CD4-positive, alpha-beta memory T cell (primary cell): ENCODE measurements around the gene CRLF2. TPM values are rescaled to one million over a fixed set of nuclear protein-coding genes. Genes with fewer than 3 reads are reported as not detected.

Source experiments
- CTCF ChIA-PET: fragments of 350-600 bp; sonication (Branson Sonifier 250); formaldehyde crosslinking; loops from one replicate; lab custom pipeline; 2021; ENCODE audit warnings: inconsistent platforms; ENCODE audit not compliant: partially characterized antibody; lab: Charles Lee
- POLR2A ChIA-PET: fragments of 350-600 bp; sonication (Branson Sonifier 250); formaldehyde crosslinking; loops from one replicate; lab custom pipeline; 2021; ENCODE audit not compliant: partially characterized antibody; lab: Charles Lee
- DNase-seq, 5 donors: peaks; one replicate each; pipeline versions ENCODE4 v3.0.0 to v3.0.0-alpha.2; 2020 to 2022; ENCODE audit warnings: mixed read lengths in 1 of 5
- H3K27ac ChIP-seq: one replicate; pipeline ENCODE4 v1.7.0; 2013; ENCODE audit warnings: low read depth, low read length
- H3K27me3 ChIP-seq: 2 replicates; pipeline ENCODE4 v1.7.0; 2013; ENCODE audit warnings: mild to moderate bottlenecking, low read length, moderate library complexity; ENCODE audit not compliant: insufficient read depth
- H3K36me3 ChIP-seq: 2 replicates; pipeline ENCODE4 v1.7.0; 2013; ENCODE audit warnings: mild to moderate bottlenecking, low read length, moderate library complexity; ENCODE audit not compliant: insufficient read depth
- H3K4me1 ChIP-seq: 2 replicates; pipeline ENCODE4 v1.7.0; 2013; ENCODE audit warnings: mild to moderate bottlenecking, low read length, moderate library complexity; ENCODE audit not compliant: insufficient read depth
- H3K4me3 ChIP-seq, 2 donors: one replicate each; pipeline ENCODE4 v1.7.0; 2013; ENCODE audit warnings: low read length in 2 of 2, mild to moderate bottlenecking in 1 of 2
- H3K9me3 ChIP-seq, 2 donors: one replicate each; pipeline ENCODE4 v1.7.0; 2013; ENCODE audit warnings: low read length in 2 of 2, control low read depth in 1 of 2; ENCODE audit not compliant: control insufficient read depth in 1 of 2
- H3K27ac Mint-ChIP-seq, 7 donors: one replicate each; pipeline ENCODE4 v1.8.0; 2020 to 2021; ENCODE audit warnings: mixed read lengths in 7 of 7, mild to moderate bottlenecking in 6 of 7, inconsistent platforms in 3 of 7, moderate library complexity in 3 of 7
- H3K27me3 Mint-ChIP-seq, 2 donors: one replicate each; pipeline ENCODE4 v1.8.0; 2020 to 2021; ENCODE audit warnings: mixed read lengths in 2 of 2
- H3K36me3 Mint-ChIP-seq, 2 donors: one replicate each; pipeline ENCODE4 v1.8.0; 2020 to 2021; ENCODE audit warnings: mixed read lengths in 2 of 2, inconsistent platforms in 1 of 2, mild to moderate bottlenecking in 1 of 2
- H3K4me1 Mint-ChIP-seq, 4 donors: one replicate each; pipeline ENCODE4 v1.8.0; 2020 to 2021; ENCODE audit warnings: mixed read lengths in 4 of 4, mild to moderate bottlenecking in 1 of 4
- H3K4me3 Mint-ChIP-seq, 8 donors: one replicate each; pipeline ENCODE4 v1.8.0; 2020 to 2021; ENCODE audit warnings: mixed read lengths in 8 of 8, mild to moderate bottlenecking in 7 of 8, moderate library complexity in 6 of 8, inconsistent platforms in 3 of 8
- H3K9me3 Mint-ChIP-seq, 8 donors: one replicate each; pipeline ENCODE4 v1.8.0; 2020 to 2021; ENCODE audit warnings: mixed read lengths in 8 of 8, mild to moderate bottlenecking in 5 of 8, inconsistent platforms in 3 of 8, moderate library complexity in 1 of 8
- intact Hi-C: fragments of 100-400 bp; cut with micrococcal nuclease; formaldehyde crosslinking; loops from one replicate; pipeline ENCODE4 v1.15.1; 2023
- polyA plus RNA-seq, 2 donors: library from polyadenylated mRNA; unstranded; fragments of 300-500 nt; fragmentation: Illumina TruSeq; gene quantifications; one replicate each; pipeline ENCODE4 v1.2.3, GENCODE V29; 2021
- total RNA-seq, 2 experiments: library from RNA; stranded (reverse); gene quantifications; one replicate each; pipeline ENCODE4 v1.2.3, GENCODE V29; 2021

CRLF2 gene
- total and polyA plus RNA-seq, 4 experiments from 2014 or later: 0.19 to 0.38 TPM; not detected in 2

DNA sequence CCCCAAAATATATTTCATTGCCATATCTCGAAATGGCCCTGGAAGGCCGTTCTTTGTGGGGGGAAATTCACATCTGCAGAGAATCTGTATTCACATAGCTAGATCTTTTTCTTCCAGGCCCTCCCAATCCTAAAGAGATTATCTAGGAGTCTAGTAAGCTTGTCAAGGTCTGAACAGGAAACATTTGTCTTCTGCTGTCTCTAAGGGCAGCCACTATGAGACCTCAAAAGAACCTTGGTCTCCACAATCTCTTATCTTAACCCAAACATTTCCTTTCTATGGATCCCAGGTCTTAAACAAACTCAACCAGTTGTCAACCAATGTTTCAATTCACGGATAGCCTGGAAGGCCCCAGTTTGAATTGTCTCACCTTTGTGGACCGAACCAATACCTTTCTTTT, 45.0 kb downstream of the CRLF2 start:
- peak overlapping the region in 2 of 7 donors; percentile 12 to 43 for H3K27ac Mint-ChIP-seq
- POLR2A ChIA-PET: no interaction called here
- H3K36me3 Mint-ChIP-seq: no peaks in the 10 kb centered on the region
- no peaks in the 10 kb centered on the region for H3K9me3 Mint-ChIP-seq
- Histone ChIP-seq H3K4me3 (no peak overlapping the region), H3K27ac (no peak overlapping the region), H3K9me3 (no peaks in the 10 kb centered on the region), H3K27me3 (no peaks in the 10 kb centered on the region), H3K4me1 (no peaks in the 10 kb centered on the region), H3K36me3 (no peaks in the 10 kb centered on the region)
- H3K4me3 Mint-ChIP-seq: no peak overlapping the region
- intact Hi-C loops: no loop called here
- H3K27me3 Mint-ChIP-seq: peaks cover 5 to 6% of the 10 kb centered on the region in 2 donors
- CTCF ChIA-PET: no interaction called here
- peaks cover 11 to 16% (median 12%) of the 10 kb centered on the region in 4 donors for H3K4me1 Mint-ChIP-seq
- peak in 1 of 5 donors; percentile 38 for DNase-seq

DNA sequence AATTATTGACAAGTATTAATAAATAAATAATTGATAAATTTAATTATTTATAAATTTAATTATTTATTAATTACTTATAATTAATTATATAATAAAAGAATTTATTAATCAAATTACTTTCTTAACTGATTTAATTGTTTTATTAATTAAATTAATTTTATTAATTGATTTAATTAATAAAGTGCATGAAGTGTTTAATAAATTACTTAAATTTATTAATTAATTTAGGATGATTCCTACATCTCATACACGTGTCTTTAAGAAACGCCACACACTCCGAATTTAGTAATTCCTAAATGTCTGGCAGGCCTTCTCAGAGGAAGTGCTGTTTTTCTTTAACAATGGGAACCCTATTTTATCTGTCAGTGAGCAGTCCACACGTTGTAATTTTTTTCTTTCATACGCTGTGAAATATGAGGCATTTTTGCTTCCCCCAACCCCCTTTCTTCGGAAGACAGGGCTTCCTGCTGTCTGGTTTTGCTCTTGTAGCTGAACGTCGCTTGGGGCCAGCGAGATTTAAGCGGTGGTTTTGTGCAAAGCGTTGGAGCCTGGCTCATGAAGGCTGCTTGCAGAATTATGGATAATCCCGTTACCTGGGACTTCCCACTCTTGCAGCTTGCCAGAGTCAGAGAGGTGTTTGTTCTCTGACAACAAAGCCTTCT, 46.8 kb downstream of the CRLF2 start:
- Mint-ChIP-seq H3K4me1 (peaks cover 11 to 16% (median 12%) of the 10 kb centered on the region in 4 donors), H3K27me3 (peaks cover 5 to 6% of the 10 kb centered on the region in 2 donors), H3K27ac (peak overlapping the region in 5 of 7 donors; percentile 31 to 87 (median 77)), H3K36me3 (no peaks in the 10 kb centered on the region), H3K4me3 (peak overlapping the region in 6 of 8 donors; percentile 1 to 72 (median 14)), H3K9me3 (no peaks in the 10 kb centered on the region)
- Histone ChIP-seq H3K9me3 (no peaks in the 10 kb centered on the region), H3K4me3 (no peak overlapping the region), H3K4me1 (no peaks in the 10 kb centered on the region), H3K36me3 (no peaks in the 10 kb centered on the region), H3K27ac (no peak overlapping the region), H3K27me3 (no peaks in the 10 kb centered on the region)
- CTCF ChIA-PET: no interaction called here
- POLR2A ChIA-PET: no interaction called here
- intact Hi-C loops: no loop called here
- DNase-seq: peak in 4 of 5 donors; percentile 37 to 49 (median 46)

DNA sequence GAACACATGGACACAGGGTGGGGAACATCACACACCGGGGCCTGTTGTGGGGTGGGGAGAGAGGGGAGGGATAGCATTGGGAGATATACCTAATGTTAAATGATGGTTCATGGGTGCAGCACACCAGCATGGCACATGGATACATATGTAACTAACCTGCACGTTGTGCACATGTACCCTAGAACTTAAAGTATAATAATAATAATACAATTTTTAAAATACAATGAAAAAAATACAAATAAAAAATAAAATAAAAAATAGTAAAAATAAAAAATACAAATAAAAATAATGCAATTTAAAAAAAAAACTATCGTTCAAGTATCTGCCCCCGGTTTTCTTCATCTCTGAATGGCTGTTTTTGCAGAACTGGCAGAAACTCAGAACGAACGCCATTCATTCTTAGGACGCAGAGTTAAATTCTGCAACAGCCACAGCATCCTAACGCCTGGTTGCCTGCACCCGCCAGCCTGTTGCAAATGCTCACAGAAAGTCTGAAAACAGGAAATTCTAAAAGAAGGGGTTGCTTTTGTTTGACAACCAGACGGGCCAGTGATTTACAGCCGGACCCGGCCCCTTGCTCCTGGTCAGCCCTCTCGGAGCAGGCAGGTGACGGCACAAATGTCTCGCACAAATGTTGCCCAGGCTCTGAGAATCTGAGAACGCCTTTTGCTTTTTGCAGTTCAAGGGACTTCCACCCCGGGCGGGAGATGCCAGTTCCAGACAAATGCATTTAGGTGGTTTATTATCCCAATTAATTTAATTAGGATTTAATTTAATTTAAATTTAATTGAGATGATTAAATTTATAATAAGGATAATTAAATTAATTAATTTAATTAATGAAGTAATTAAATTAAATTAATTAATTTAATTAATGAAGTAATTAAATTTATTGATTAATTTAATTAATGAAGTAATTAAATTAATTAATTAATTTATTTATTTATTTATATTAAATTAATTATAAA, 47.8 kb downstream of the CRLF2 start:
- Histone ChIP-seq H3K4me1 (no peaks in the 10 kb centered on the region), H3K9me3 (no peaks in the 10 kb centered on the region), H3K4me3 (no peak overlapping the region), H3K27ac (no peak overlapping the region), H3K36me3 (no peaks in the 10 kb centered on the region), H3K27me3 (no peaks in the 10 kb centered on the region)
- CTCF ChIA-PET: no interaction called here
- intact Hi-C loops: no loop called here
- Mint-ChIP-seq H3K9me3 (peaks cover 0 to 6% (median 0%) of the 10 kb centered on the region in 8 donors), H3K27me3 (peaks cover 5 to 6% of the 10 kb centered on the region in 2 donors), H3K4me3 (peak overlapping the region in 2 of 8 donors; percentile 8 to 26), H3K36me3 (no peaks in the 10 kb centered on the region), H3K27ac (peak overlapping the region in 3 of 7 donors; percentile 57 to 88 (median 79)), H3K4me1 (peaks cover 11 to 16% (median 12%) of the 10 kb centered on the region in 4 donors)
- DNase-seq: peak in 1 of 5 donors; percentile 24
- POLR2A ChIA-PET: no interaction called here

DNA sequence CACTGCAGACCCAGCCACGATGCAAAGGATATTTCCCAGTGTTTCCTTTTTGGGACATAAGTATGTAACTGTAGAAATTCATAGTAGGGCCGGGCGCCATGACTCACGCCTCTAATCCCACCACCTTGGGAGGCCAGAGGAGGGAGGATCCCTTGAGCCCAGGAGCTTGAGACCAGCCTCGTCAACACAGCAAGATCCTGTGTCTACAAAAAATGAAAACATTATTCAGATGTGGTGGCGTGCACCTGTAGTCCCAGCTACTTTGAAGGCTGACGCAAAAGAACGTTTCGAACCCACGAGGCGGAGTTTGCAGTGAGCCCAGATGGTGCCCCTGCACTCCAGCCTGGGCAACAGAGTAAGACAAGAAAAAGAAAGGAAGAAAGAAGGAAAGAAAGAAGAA, 49.2 kb downstream of the CRLF2 start:
- Mint-ChIP-seq H3K27ac (peak overlapping the region in 2 of 7 donors; percentile 61 to 65), H3K27me3 (peaks cover 5 to 6% of the 10 kb centered on the region in 2 donors), H3K4me1 (peaks cover 8 to 16% (median 11%) of the 10 kb centered on the region in 4 donors), H3K36me3 (no peaks in the 10 kb centered on the region), H3K9me3 (peaks cover 0 to 6% (median 0%) of the 10 kb centered on the region in 8 donors), H3K4me3 (peak overlapping the region in 1 of 8 donors; percentile 46)
- H3K9me3 ChIP-seq: no peaks in the 10 kb centered on the region
- H3K27ac ChIP-seq: no peak overlapping the region
- H3K4me3 ChIP-seq: no peak overlapping the region
- ChIA-PET POLR2A (no interaction called here), CTCF (no interaction called here)
- DNase-seq: no peak
- H3K27me3 ChIP-seq: no peaks in the 10 kb centered on the region
- H3K36me3 ChIP-seq: no peaks in the 10 kb centered on the region
- H3K4me1 ChIP-seq: no peaks in the 10 kb centered on the region
- intact Hi-C loops: no loop called here

DNA sequence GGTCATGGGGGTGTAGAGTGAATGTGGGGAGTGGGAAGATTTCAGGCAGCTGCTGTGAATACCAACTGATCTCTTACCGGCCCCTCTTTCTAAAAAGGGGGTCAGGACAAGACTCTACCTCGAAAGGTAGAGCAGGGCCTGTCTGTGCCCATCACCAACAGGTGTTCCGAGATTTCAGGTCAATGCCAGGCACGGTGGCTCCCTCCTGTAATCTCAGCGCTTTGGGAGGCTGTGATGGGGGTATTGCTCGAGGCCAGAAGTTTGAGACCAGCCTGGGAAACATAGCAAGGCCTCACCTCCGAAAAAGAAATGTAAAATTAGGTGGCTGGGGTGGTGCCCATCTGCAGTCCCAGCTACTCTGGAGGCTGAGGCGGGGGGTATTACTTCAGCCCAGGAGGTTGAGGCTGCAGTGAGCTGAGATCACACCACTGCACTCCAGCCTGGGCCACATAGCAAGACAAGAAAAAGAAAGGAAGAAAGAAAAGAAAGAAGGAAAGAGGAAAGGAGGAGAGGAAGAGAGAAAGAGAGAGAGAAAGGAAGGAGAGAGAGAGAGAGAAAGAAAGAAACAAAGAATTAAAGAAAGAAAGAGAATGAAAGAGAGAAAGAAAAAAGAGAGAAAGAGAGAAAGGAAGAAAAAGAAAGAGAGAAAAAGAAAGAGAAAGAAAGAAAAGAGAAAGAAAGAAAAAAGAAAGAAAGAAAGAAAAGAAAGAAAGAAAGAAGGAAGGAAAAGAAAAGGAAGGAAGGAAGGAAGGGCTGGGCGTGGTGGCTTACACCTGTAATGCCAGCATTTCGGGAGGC, 50.1 kb downstream of the CRLF2 start:
- Mint-ChIP-seq H3K4me1 (peaks cover 5 to 12% (median 10%) of the 10 kb centered on the region in 4 donors), H3K27ac (no peak overlapping the region), H3K4me3 (no peak overlapping the region), H3K36me3 (no peaks in the 10 kb centered on the region), H3K27me3 (peaks cover 5 to 6% of the 10 kb centered on the region in 2 donors), H3K9me3 (peaks cover 0 to 6% (median 0%) of the 10 kb centered on the region in 8 donors)
- intact Hi-C loops: no loop called here
- no peak for DNase-seq
- ChIA-PET POLR2A (no interaction called here), CTCF (no interaction called here)
- Histone ChIP-seq H3K27me3 (no peaks in the 10 kb centered on the region), H3K36me3 (no peaks in the 10 kb centered on the region), H3K4me3 (no peak overlapping the region), H3K27ac (no peak overlapping the region), H3K4me1 (no peaks in the 10 kb centered on the region), H3K9me3 (no peaks in the 10 kb centered on the region)

DNA sequence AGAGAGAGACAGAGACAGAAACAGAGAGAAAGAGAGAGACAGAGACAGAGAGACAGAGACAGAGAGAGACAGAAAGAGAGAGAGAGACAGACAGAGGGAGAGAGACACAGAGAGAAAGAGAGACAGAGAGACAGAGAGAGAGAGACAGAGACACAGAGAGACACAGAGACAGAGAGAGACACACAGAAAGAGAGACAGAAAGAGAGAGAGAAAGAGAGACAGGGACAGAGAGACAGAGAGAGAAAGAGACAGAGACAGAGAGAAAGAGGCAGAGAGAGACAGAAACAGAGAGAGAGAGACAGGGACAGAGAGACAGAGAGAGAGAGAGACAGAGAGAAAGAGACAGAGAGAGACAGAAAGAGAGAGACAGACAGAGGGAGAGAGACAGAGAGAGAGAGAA, 52.9 kb downstream of the CRLF2 start:
- Histone ChIP-seq H3K36me3 (no peaks in the 10 kb centered on the region), H3K9me3 (no peaks in the 10 kb centered on the region), H3K4me3 (no peak overlapping the region), H3K4me1 (no peaks in the 10 kb centered on the region), H3K27ac (no peak overlapping the region), H3K27me3 (no peaks in the 10 kb centered on the region)
- peaks cover 2 to 3% of the 10 kb centered on the region in 2 donors for H3K27me3 Mint-ChIP-seq
- peaks cover under 1 to 4% (median 3%) of the 10 kb centered on the region in 4 donors for H3K4me1 Mint-ChIP-seq
- intact Hi-C loops: no loop called here
- DNase-seq: no peak
- no peaks in the 10 kb centered on the region for H3K36me3 Mint-ChIP-seq
- peaks cover 0 to 6% (median 0%) of the 10 kb centered on the region in 8 donors for H3K9me3 Mint-ChIP-seq
- ChIA-PET POLR2A (no interaction called here), CTCF (no interaction called here)
- H3K27ac Mint-ChIP-seq: peak overlapping the region in 3 of 7 donors; percentile 23 to 70 (median 32)
- peak overlapping the region in 2 of 8 donors; percentile 17 to 69 for H3K4me3 Mint-ChIP-seq
